HG02798 (cell line): ENCODE data around the gene GGTA1.

Experiments
- ATAC-seq: cut with Tn5 transposase; IDR thresholded peaks from one replicate; pipeline ENCODE4 v1.9.1; 2021; ENCODE audit warnings: mild to moderate bottlenecking; ENCODE audit not compliant: unreplicated experiment, poor library complexity

The GGTA1 gene

DNA sequence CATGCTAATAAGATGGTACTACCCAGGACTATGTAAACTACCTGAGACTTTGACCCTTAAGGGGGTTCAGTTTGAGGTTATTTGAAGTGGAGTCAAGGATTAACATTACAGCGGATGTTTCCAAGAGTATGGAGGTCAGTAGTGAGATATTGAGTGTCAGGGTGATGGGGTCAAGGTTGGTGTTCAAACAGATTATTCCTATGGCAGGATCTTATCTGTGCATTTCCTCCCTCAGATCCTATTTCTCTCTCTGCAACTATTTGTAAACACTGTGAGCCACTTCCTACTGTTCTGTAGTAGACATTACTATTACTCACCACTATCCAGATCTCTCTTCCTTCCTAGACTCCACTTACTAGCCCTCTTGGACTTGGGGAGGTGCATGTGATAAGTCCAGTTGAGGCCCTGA is 75.6 kb downstream of the GGTA1 start:
- no peak for ATAC-seq

DNA sequence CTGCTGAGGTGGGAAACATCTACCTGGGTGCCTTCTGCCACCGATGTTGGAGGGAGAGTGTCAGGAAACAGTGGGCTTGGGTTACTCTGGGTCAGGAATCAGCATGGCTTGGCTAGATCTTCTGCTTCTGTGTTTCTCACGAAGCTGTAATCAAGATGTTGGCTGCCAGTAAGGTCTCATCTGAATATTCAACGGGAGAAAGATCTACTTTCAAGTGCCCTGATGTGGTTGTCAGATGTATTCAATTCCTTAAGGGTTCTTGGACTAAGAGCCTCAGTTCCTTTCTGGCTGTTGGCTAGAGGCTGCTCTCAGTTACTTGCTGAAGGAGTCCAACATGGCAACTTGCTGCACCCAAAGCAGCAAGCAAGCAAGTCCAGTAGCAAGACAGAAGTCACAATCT is 87.7 kb downstream of the GGTA1 start:
- no peak for ATAC-seq

- no peak for ATAC-seq
Observed at GRCh38 chr9:121405899-121406298, 93.7 kb downstream of the GGTA1 start.
